ENCODE results near the gene PUM2. TPM values are rescaled to one million over a fixed set of nuclear protein-coding genes. Genes with fewer than 3 reads are reported as not detected.

Gene PUM2
- total and polyA plus RNA-seq, 5 donors from 2014 or later: 15.1 to 131 (median 19.5) TPM

DNA sequence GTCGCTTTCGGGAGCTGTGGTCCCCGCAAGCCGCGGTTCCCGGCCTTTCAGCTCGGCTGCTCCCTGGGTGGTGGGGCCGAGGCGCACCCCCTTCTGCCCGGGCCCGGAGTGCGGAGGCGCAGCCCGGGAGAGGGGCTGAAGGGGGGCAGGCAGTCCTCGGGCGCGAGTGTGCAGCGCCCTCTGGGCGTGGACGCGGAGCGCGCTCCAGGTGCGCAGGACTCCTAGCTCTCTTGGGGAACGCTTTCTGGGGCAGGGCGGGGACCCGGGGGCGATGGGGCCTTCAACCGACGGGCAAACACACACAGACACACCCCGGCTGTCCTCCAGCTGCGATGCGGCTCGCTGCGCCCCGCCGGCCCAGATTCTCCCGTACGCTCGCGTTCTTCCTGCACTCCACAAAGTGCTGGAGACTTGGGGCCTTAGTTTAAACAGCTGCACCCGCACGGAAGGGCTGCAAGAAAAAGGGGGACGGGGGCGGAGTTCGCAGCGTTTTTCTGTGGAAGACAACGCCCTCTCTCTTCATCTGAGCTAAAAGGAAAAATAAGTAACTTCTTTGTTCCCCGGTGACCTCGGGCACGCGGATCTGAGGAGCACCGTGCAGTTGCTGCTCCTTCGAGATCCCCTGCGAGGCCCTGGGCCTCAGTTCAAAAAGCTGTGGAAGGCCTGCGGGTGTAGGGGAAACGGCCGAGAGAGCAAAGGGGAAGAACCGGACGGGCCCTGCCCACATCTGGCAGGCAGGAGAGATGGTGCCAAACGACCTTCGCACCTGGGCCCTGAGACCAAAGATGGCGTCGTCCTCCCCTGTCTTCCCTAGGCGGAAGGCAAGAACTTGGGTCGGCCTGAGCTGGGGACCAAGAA is 125.1 kb downstream of the PUM2 start:
- no peak overlapping the region for H3K27ac Mint-ChIP-seq
- H3K4me3 ChIP-seq (ENCODE audit: low read depth, low read length): no peak overlapping the region
- H3K36me3 Mint-ChIP-seq: no peaks in the 10 kb centered on the region
- H3K4me3 Mint-ChIP-seq: peak overlapping the region in 3 of 4 donors; percentile 10 to 48 (median 22)
- H3K27me3 ChIP-seq (ENCODE audit: control insufficient read depth, insufficient read depth, low read length): peaks cover 21% of the 10 kb centered on the region
- DNase-seq: peak in 1 of 3 donors; percentile 40
- no peaks in the 10 kb centered on the region for H3K9me3 ChIP-seq (ENCODE audit: control insufficient read depth in 2 of 2, low read length in 2 of 2)
- H3K27me3 Mint-ChIP-seq: peaks cover 57% of the 10 kb centered on the region
- no peak overlapping the region for H3K27ac ChIP-seq (ENCODE audit: insufficient read depth, low read length, poor library complexity, severe bottlenecking)
- H3K36me3 ChIP-seq (ENCODE audit: control insufficient read depth, insufficient read depth, low read length): no peaks in the 10 kb centered on the region
- H3K4me1 Mint-ChIP-seq: peaks cover 0 to 14% (median 6%) of the 10 kb centered on the region in 4 donors
- peak in 1 of 2 donors; percentile 37 for ATAC-seq (ENCODE audit: low read depth in 2 of 2)
- peaks cover 0 to 5% (median 0%) of the 10 kb centered on the region in 7 donors for H3K9me3 Mint-ChIP-seq
- H3K4me1 ChIP-seq (ENCODE audit: control insufficient read depth, insufficient read depth, low read length, poor library complexity, severe bottlenecking): peaks cover 18% of the 10 kb centered on the region

DNA sequence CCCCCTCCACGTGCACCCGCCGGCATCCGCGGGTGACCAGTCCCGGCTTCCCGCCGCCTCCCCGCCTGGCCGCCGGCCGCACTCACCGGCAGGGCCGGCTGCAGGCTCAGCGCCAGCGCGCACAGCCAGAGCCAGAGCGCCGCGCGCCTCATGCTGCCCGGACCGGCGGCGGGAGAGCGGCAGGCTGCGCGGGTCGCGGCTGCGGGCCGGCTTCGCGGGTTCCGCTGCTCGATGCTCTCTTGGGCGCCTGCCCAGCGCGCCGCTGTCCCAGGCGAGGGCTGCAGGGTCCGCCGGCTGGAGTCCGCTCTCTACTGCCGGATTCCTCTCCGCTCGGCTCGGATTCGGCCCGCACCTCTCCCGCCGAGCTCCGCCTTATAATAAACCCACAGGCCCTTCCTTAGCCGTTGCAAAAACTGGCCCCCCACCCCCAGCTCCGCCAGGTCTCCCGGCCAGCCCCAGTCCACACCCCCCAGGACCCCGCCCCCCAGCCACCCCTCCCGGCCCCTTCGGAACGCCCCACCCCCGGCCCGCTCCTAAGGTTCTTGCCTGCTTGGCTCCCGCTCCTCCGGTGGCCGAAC is 125.8 kb downstream of the PUM2 start, which contains the start of gene SDC1:
Gene SDC1 (minus strand): TSS at position 415 of the 578 bp plus-strand sequence. CDS start 263 bp downstream, at position 152.
- H3K9me3 Mint-ChIP-seq: peaks cover 0 to 5% (median 0%) of the 10 kb centered on the region in 7 donors

DNA sequence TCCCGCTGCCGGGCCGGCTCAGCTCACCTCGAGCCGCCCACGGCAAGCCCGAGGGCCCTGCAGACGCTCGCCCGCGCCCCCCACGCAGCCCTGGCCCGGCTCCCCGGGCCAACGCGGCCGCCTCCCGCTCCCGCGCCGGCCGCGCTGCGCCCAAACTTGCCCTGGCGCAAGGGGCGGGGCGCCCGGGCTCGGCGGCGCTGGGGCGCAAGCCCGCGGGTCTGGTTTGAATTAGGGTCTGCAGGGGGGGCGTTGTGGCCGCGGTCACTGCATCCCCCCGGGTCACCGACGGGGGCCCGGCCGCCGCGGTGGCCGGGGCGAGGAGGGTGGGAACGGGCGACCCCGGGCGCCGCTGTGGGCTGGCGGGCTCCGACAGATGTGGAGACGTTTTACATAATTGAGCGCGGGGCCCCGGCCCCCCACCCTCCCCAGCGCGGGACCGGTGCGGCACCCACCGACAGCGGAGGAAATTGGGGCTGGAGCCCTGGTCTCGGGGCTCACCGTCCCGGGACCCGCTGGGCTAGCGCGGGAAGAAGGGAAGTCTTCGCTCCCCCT is 126.4 kb downstream of the PUM2 start:
- Histone ChIP-seq H3K27me3 (ENCODE audit: control insufficient read depth, insufficient read depth, low read length) (peaks cover 23% of the 10 kb centered on the region), H3K4me3 (ENCODE audit: low read depth, low read length) (no peak overlapping the region), H3K27ac (ENCODE audit: insufficient read depth, low read length, poor library complexity, severe bottlenecking) (no peak overlapping the region), H3K9me3 (ENCODE audit: control insufficient read depth in 2 of 2, low read length in 2 of 2) (no peaks in the 10 kb centered on the region), H3K36me3 (ENCODE audit: control insufficient read depth, insufficient read depth, low read length) (no peaks in the 10 kb centered on the region), H3K4me1 (ENCODE audit: control insufficient read depth, insufficient read depth, low read length, poor library complexity, severe bottlenecking) (peaks cover 18% of the 10 kb centered on the region)
- H3K9me3 Mint-ChIP-seq: peaks cover 0 to 5% (median 0%) of the 10 kb centered on the region in 7 donors
- H3K4me3 Mint-ChIP-seq: no peak overlapping the region
- H3K27ac Mint-ChIP-seq: no peak overlapping the region
- no peaks in the 10 kb centered on the region for H3K36me3 Mint-ChIP-seq
- H3K27me3 Mint-ChIP-seq: peaks cover 56% of the 10 kb centered on the region
- peaks cover 0 to 14% (median 6%) of the 10 kb centered on the region in 4 donors for H3K4me1 Mint-ChIP-seq
- ATAC-seq (ENCODE audit: low read depth in 2 of 2) (no peak), DNase-seq (no peak)

More for the DNA sequence above, 125.8 kb downstream of the PUM2 start, which contains the start of gene SDC1:
- no peaks in the 10 kb centered on the region for H3K9me3 ChIP-seq (ENCODE audit: control insufficient read depth in 2 of 2, low read length in 2 of 2)
- H3K4me3 ChIP-seq (ENCODE audit: low read depth, low read length): no peak within 1 kb of the TSS
- peaks cover 57% of the 10 kb centered on the region for H3K27me3 Mint-ChIP-seq
- no peak for DNase-seq
- no peak within 1 kb of the TSS for H3K27ac Mint-ChIP-seq
- no peak within 1 kb of the TSS for H3K27ac ChIP-seq (ENCODE audit: insufficient read depth, low read length, poor library complexity, severe bottlenecking)
- H3K36me3 ChIP-seq (ENCODE audit: control insufficient read depth, insufficient read depth, low read length): no peaks in the 10 kb centered on the region
- H3K4me1 ChIP-seq (ENCODE audit: control insufficient read depth, insufficient read depth, low read length, poor library complexity, severe bottlenecking): peaks cover 18% of the 10 kb centered on the region
- peak within 1 kb of the TSS; percentile 10 to 54 (median 35) for H3K4me3 Mint-ChIP-seq
- no peaks in the 10 kb centered on the region for H3K36me3 Mint-ChIP-seq
- H3K4me1 Mint-ChIP-seq: peaks cover 0 to 14% (median 6%) of the 10 kb centered on the region in 4 donors
- ATAC-seq (ENCODE audit: low read depth in 2 of 2): no peak
- H3K27me3 ChIP-seq (ENCODE audit: control insufficient read depth, insufficient read depth, low read length): peaks cover 23% of the 10 kb centered on the region

DNA sequence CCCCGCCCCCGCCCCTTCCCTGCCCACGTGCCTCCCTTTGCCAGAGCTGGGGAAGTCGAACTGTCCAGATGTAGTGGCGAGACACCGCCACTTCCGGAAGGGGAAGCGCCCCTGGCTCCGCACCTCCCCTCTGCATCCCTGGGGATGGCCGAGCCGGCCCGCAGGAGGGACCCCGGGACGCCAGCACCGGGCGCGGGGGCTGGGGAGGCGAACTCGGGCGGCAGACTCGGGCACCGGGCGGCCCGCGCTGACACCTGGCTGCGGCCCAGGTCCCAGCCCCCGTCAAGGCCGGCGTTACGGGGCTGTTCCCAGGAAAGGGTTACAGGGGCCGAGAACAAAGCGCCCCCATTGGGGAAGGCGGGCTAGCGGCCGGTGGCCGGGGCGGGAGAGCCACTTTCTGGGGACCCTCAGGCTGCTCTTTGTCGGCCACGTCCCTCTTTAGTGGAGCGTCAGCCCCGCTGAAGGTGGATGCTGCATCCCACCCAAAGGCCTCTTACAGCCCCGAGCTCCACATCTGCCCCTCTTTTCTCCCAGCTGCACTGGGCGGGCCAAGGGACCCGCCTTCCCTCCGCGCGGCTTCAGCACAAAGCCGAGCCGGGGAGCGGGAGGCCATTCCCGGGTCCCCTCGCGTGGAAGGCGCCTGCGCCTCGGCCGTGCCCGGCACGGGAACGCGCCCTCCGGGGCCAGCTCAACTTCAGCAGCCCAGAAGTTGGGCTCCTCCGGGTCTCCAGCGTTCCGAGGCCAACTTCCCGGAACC is 127.1 kb downstream of the PUM2 start:
- peaks cover 54% of the 10 kb centered on the region for H3K27me3 Mint-ChIP-seq

DNA sequence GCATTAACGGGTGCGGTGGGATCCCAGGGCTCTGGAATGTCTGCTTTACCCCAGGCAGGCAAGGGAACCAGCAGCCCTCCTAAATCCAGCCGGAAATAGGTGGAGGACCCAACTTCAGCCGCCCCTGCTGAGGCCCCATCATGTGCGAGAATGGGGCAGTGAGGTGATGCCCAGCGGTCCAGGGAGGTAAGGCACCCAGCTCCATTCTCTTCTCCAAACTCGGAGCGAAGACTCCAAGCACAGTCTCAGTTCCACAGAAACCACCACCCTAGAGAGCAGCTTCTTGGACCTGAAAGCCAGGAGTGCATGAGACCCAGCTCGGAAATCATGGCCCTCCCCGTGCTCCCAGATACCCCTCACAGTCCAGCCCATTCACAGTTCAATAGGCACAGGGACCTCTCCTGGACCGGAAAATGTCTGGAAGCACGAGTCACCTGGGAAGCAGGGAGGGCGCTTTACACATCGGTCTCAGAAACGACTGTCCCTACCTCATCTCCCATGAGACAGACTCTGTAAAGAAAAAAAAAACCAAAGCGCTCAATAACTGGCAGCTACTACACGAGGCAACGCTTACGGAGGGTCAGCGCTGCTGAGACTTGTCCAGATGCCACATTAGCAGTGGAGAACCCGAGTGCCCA is 127.8 kb downstream of the PUM2 start:
- no peak for DNase-seq
- Histone ChIP-seq H3K27ac (ENCODE audit: insufficient read depth, low read length, poor library complexity, severe bottlenecking) (no peak overlapping the region), H3K36me3 (ENCODE audit: control insufficient read depth, insufficient read depth, low read length) (no peaks in the 10 kb centered on the region), H3K4me3 (ENCODE audit: low read depth, low read length) (no peak overlapping the region), H3K27me3 (ENCODE audit: control insufficient read depth, insufficient read depth, low read length) (peaks cover 20% of the 10 kb centered on the region), H3K9me3 (ENCODE audit: control insufficient read depth in 2 of 2, low read length in 2 of 2) (no peaks in the 10 kb centered on the region), H3K4me1 (ENCODE audit: control insufficient read depth, insufficient read depth, low read length, poor library complexity, severe bottlenecking) (peaks cover 18% of the 10 kb centered on the region)
- no peak overlapping the region for H3K27ac Mint-ChIP-seq
- H3K36me3 Mint-ChIP-seq: no peaks in the 10 kb centered on the region
- no peak for ATAC-seq (ENCODE audit: low read depth in 2 of 2)
- H3K4me3 Mint-ChIP-seq: peak overlapping the region; percentile 51 to 63 (median 56)
- H3K9me3 Mint-ChIP-seq: peaks cover 0 to 5% (median 0%) of the 10 kb centered on the region in 7 donors
- H3K4me1 Mint-ChIP-seq: peaks cover 0 to 14% (median 6%) of the 10 kb centered on the region in 4 donors
- peaks cover 58% of the 10 kb centered on the region for H3K27me3 Mint-ChIP-seq

More for the DNA sequence above, 127.1 kb downstream of the PUM2 start:
- DNase-seq: no peak
- no peak for ATAC-seq (ENCODE audit: low read depth in 2 of 2)
- no peak overlapping the region for H3K4me3 ChIP-seq (ENCODE audit: low read depth, low read length)
- no peaks in the 10 kb centered on the region for H3K36me3 ChIP-seq (ENCODE audit: control insufficient read depth, insufficient read depth, low read length)
- H3K27me3 ChIP-seq (ENCODE audit: control insufficient read depth, insufficient read depth, low read length): peaks cover 20% of the 10 kb centered on the region
- Mint-ChIP-seq H3K27ac (no peak overlapping the region), H3K36me3 (no peaks in the 10 kb centered on the region), H3K4me3 (peak overlapping the region in 3 of 4 donors; percentile 51 to 63 (median 60)), H3K9me3 (peaks cover 0 to 5% (median 0%) of the 10 kb centered on the region in 7 donors), H3K4me1 (peaks cover 0 to 14% (median 6%) of the 10 kb centered on the region in 4 donors)
- H3K9me3 ChIP-seq (ENCODE audit: control insufficient read depth in 2 of 2, low read length in 2 of 2): no peaks in the 10 kb centered on the region
- peaks cover 18% of the 10 kb centered on the region for H3K4me1 ChIP-seq (ENCODE audit: control insufficient read depth, insufficient read depth, low read length, poor library complexity, severe bottlenecking)
- H3K27ac ChIP-seq (ENCODE audit: insufficient read depth, low read length, poor library complexity, severe bottlenecking): no peak overlapping the region

DNA sequence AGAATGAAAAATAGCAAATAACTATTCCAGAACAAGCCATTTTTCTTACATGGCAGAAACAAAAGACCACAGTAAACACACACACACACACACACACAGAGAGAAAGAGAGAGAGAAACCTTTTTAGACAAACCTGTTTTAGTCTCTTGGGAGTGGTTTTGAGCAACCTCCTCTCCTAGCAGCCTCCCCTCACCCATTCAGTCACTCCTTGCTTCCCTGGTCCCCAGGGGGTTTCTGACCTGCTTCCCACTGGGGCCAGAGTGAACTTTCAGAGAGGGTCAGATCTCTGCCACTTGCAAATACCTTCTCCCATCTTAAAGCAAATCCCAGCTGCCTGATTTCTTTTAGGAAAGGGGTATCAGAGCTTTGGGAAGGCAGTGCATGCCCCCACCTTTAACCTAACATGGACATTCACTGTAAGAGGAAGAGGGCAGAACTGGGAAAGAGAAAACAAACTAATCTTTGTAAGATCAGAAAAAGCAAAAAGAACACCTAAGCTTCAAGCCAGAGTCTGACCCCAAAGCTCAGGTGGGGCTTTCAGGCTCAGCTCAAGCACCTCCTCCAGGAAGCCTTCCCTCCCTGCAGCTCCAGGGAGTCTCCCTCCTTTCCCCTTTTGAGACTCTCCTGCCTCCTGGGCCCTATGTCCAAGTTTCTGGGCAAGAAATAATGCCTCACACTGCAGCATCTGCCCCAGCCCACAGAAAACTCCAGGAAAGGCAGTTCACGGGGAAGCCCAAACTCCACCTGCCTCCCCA is 128.5 kb downstream of the PUM2 start:
- no peak overlapping the region for H3K27ac ChIP-seq (ENCODE audit: insufficient read depth, low read length, poor library complexity, severe bottlenecking)
- Mint-ChIP-seq H3K9me3 (peaks cover 0 to 5% (median 0%) of the 10 kb centered on the region in 7 donors), H3K27ac (no peak overlapping the region), H3K4me3 (peak overlapping the region in 2 of 4 donors; percentile 33 to 60), H3K4me1 (peaks cover 0 to 11% (median 4%) of the 10 kb centered on the region in 4 donors), H3K36me3 (no peaks in the 10 kb centered on the region), H3K27me3 (peaks cover 53% of the 10 kb centered on the region)
- peaks cover 20% of the 10 kb centered on the region for H3K27me3 ChIP-seq (ENCODE audit: control insufficient read depth, insufficient read depth, low read length)
- H3K4me3 ChIP-seq (ENCODE audit: low read depth, low read length): no peak overlapping the region
- ATAC-seq (ENCODE audit: low read depth in 2 of 2) (no peak), DNase-seq (no peak)
- H3K4me1 ChIP-seq (ENCODE audit: control insufficient read depth, insufficient read depth, low read length, poor library complexity, severe bottlenecking): peaks cover 18% of the 10 kb centered on the region
- no peaks in the 10 kb centered on the region for H3K36me3 ChIP-seq (ENCODE audit: control insufficient read depth, insufficient read depth, low read length)
- H3K9me3 ChIP-seq (ENCODE audit: control insufficient read depth in 2 of 2, low read length in 2 of 2): no peaks in the 10 kb centered on the region

All from CD4-positive, CD25-positive, alpha-beta regulatory T cell (primary cell).